H9 (cell line): ENCODE data around the gene RAB40C. TPM values are rescaled to one million over a fixed set of nuclear protein-coding genes. Genes with fewer than 3 reads are reported as not detected.

ENCODE experiments used
- DNase-seq: peaks from one replicate; pipeline ENCODE4 v3.0.0-alpha.2; 2017
- H2AFZ ChIP-seq: one replicate; pipeline ENCODE4 v1.6.1; 2013; ENCODE audit warnings: mild to moderate bottlenecking, low read length, control low read depth, moderate library complexity
- H2AK5ac ChIP-seq: 2 replicates; pipeline ENCODE4 v1.6.1; 2013; ENCODE audit warnings: low read length, control low read depth, mixed read lengths; ENCODE audit not compliant: insufficient read length
- H2BK120ac ChIP-seq: one replicate; pipeline ENCODE4 v1.6.1; 2013; ENCODE audit warnings: low read depth, mild to moderate bottlenecking, low read length, control low read depth, inconsistent platforms; ENCODE audit not compliant: poor library complexity, severe bottlenecking
- H2BK12ac ChIP-seq: 2 replicates; pipeline ENCODE4 v1.6.1; 2013; ENCODE audit warnings: low read length, control low read depth, mixed read lengths, low read depth; ENCODE audit not compliant: insufficient read length
- H2BK15ac ChIP-seq: 2 replicates; pipeline ENCODE4 v1.6.1; 2013; ENCODE audit warnings: low read depth, low read length, control low read depth
- H2BK20ac ChIP-seq: one replicate; pipeline ENCODE4 v1.6.1; 2013; ENCODE audit warnings: low read depth, mild to moderate bottlenecking, low read length, control low read depth, inconsistent platforms; ENCODE audit not compliant: poor library complexity, severe bottlenecking
- H2BK5ac ChIP-seq: 2 replicates; pipeline ENCODE4 v1.6.1; 2013; ENCODE audit warnings: low read length, control low read depth, mixed read lengths; ENCODE audit not compliant: insufficient read length
- H3K14ac ChIP-seq: 2 replicates; pipeline ENCODE4 v1.6.1; 2013; ENCODE audit warnings: low read length, control low read depth; ENCODE audit not compliant: insufficient read depth
- H3K18ac ChIP-seq: 2 replicates; pipeline ENCODE4 v1.6.1; 2013; ENCODE audit warnings: low read depth, mild to moderate bottlenecking, mixed read lengths, low read length, control low read depth; ENCODE audit not compliant: insufficient read length
- H3K23ac ChIP-seq: 2 replicates; pipeline ENCODE4 v1.6.1; 2013; ENCODE audit warnings: low read length, control low read depth, mixed read lengths, low read depth; ENCODE audit not compliant: insufficient read length
- H3K23me2 ChIP-seq: 2 replicates; pipeline ENCODE4 v1.6.1; 2013; ENCODE audit warnings: low read depth, mild to moderate bottlenecking, mixed read lengths, low read length, control low read depth; ENCODE audit not compliant: insufficient read length, poor library complexity, severe bottlenecking
- H3K27ac ChIP-seq: 2 replicates; pipeline ENCODE4 v1.5.1; 2013; ENCODE audit warnings: low read length, control low read depth, mixed read lengths, low read depth; ENCODE audit not compliant: insufficient read length
- H3K27me3 ChIP-seq: 2 replicates; pipeline ENCODE4 v1.6.1; 2013; ENCODE audit warnings: low read length, control low read depth, inconsistent platforms; ENCODE audit not compliant: insufficient read depth
- H3K4ac ChIP-seq: 2 replicates; pipeline ENCODE4 v1.6.1; 2013; ENCODE audit warnings: low read depth, mild to moderate bottlenecking, control low read depth, inconsistent platforms, low read length, moderate library complexity
- H3K4me1 ChIP-seq: 2 replicates; pipeline ENCODE4 v1.6.1; 2013; ENCODE audit warnings: low read length, control low read depth, inconsistent platforms; ENCODE audit not compliant: insufficient read depth
- H3K4me2 ChIP-seq: 2 replicates; pipeline ENCODE4 v1.6.1; 2013; ENCODE audit warnings: low read length, control low read depth, mixed read lengths; ENCODE audit not compliant: insufficient read length, insufficient read depth
- H3K56ac ChIP-seq: 2 replicates; pipeline ENCODE4 v1.6.1; 2013; ENCODE audit warnings: low read depth, mild to moderate bottlenecking, mixed read lengths, low read length, control low read depth; ENCODE audit not compliant: insufficient read length
- H3K79me1 ChIP-seq: 2 replicates; pipeline ENCODE4 v1.6.1; 2013; ENCODE audit warnings: low read depth, mild to moderate bottlenecking, moderate library complexity, low read length, control low read depth, inconsistent platforms; ENCODE audit not compliant: insufficient read depth, poor library complexity, severe bottlenecking
- H3K79me2 ChIP-seq: 2 replicates; pipeline ENCODE4 v1.6.1; 2013; ENCODE audit warnings: low read length, control low read depth, inconsistent platforms; ENCODE audit not compliant: insufficient read depth
- H3K9ac ChIP-seq: 2 replicates; pipeline ENCODE4 v1.6.1; 2013; ENCODE audit warnings: low read length, control low read depth, mixed read lengths; ENCODE audit not compliant: insufficient read length; ENCODE audit errors: extremely low read depth
- H3K9me3 ChIP-seq: one replicate; pipeline ENCODE4 v1.6.1; 2013; ENCODE audit warnings: low read depth, low read length, inconsistent platforms; ENCODE audit not compliant: control insufficient read depth
- H3T11ph ChIP-seq: one replicate; pipeline ENCODE4 v1.6.1; 2013; ENCODE audit warnings: mild to moderate bottlenecking, low read length, control low read depth, inconsistent platforms
- H4K20me1 ChIP-seq: one replicate; pipeline ENCODE4 v1.6.1; 2013; ENCODE audit not compliant: control insufficient read depth, insufficient read length, insufficient read depth
- H4K5ac ChIP-seq: 2 replicates; pipeline ENCODE4 v1.6.1; 2013; ENCODE audit warnings: low read depth, mild to moderate bottlenecking, mixed read lengths, low read length, control low read depth; ENCODE audit not compliant: insufficient read length
- H4K8ac ChIP-seq: replicated peaks from 2 replicates; pipeline ENCODE4 v1.6.1; 2013; ENCODE audit warnings: low read length, control low read depth, mixed read lengths, low read depth; ENCODE audit not compliant: insufficient read length
- H4K91ac ChIP-seq: 2 replicates; pipeline ENCODE4 v1.6.1; 2013; ENCODE audit warnings: low read depth, mild to moderate bottlenecking, moderate library complexity, mixed read lengths, low read length, control low read depth; ENCODE audit not compliant: insufficient read length
- H3K27ac Mint-ChIP-seq, 3 experiments: 2 replicates in 2 of 3; 3 replicates in 1 of 3; pipeline ENCODE4 v1.8.0; 2020 to 2021; ENCODE audit warnings: mixed read lengths in 3 of 3, mild to moderate bottlenecking in 1 of 3, moderate library complexity in 1 of 3
- H3K27me3 Mint-ChIP-seq: 2 replicates; pipeline ENCODE4 v1.8.0; 2021; ENCODE audit warnings: low read depth, mild to moderate bottlenecking, moderate library complexity, mixed read lengths
- H3K36me3 Mint-ChIP-seq, 3 experiments: 2 replicates in 2 of 3; 3 replicates in 1 of 3; pipeline ENCODE4 v1.8.0; 2020 to 2021; ENCODE audit warnings: low read depth in 3 of 3, mixed read lengths in 3 of 3; ENCODE audit not compliant: insufficient read depth in 1 of 3
- H3K4me1 Mint-ChIP-seq, 2 experiments: 2 replicates each; pipeline ENCODE4 v1.8.0; 2020; ENCODE audit warnings: mixed read lengths in 2 of 2
- H3K4me3 Mint-ChIP-seq, 2 experiments: 2 replicates in 1 of 2; 3 replicates in 1 of 2; pipeline ENCODE4 v1.8.0; 2020 to 2021; ENCODE audit warnings: mild to moderate bottlenecking in 2 of 2, mixed read lengths in 2 of 2, moderate library complexity in 1 of 2
- H3K9me3 Mint-ChIP-seq, 2 experiments: 2 replicates in 1 of 2; 3 replicates in 1 of 2; pipeline ENCODE4 v1.8.0; 2020; ENCODE audit warnings: mild to moderate bottlenecking in 2 of 2, mixed read lengths in 2 of 2, moderate library complexity in 1 of 2
- CTCF ChIP-seq: fragments of 200-600 bp; sonication (generic); conservative IDR thresholded peaks from 3 replicates; pipeline ENCODE4 v1.8.0; 2021; ENCODE audit warnings: antibody characterized with exemption, mild to moderate bottlenecking
- whole genome bisulfite sequencing: extraction: QIAGEN DNeasy Blood & Tissue Kit; methylation state at CpG from one replicate; pipeline ENCODE4 v1.1.7; 2013; ENCODE audit warnings: missing lambda C conversion rate, low lambda C conversion rate, mixed read lengths; ENCODE audit not compliant: insufficient read length; ENCODE audit errors: extremely low coverage; 5-methylcytosine and 5-hydroxymethylcytosine counted together
- total RNA-seq: library from RNA; stranded (reverse); gene quantifications from 2 replicates; pipeline ENCODE4 v1.2.1, GENCODE V29; 2021

RAB40C gene
- total RNA-seq, 1 experiment from 2014 or later = 19.1 TPM

- H2BK12ac ChIP-seq = no peak overlapping the region
- peaks cover 12 to 18% (median 13%) of the 10 kb centered on the region in 3 experiments for H3K36me3 Mint-ChIP-seq
- no peak overlapping the region for H2BK20ac ChIP-seq
- peaks cover 16 to 18% of the 10 kb centered on the region in 2 experiments for H3K9me3 Mint-ChIP-seq
- H3K9me3 ChIP-seq = no peaks in the 10 kb centered on the region
- H3K27me3 ChIP-seq = no peaks in the 10 kb centered on the region
- no CpG with 5 or more reads among the region's 22 CpGs for WGBS
- no peak overlapping the region for H3K27ac ChIP-seq
- no peak overlapping the region for H3K4me3 Mint-ChIP-seq
- H2BK120ac ChIP-seq = no peak overlapping the region
- no peak overlapping the region for H3K18ac ChIP-seq
- no peak overlapping the region for H3K56ac ChIP-seq
- no peak overlapping the region for H3K9ac ChIP-seq
- no peak overlapping the region for H2BK5ac ChIP-seq
- no peaks in the 10 kb centered on the region for H4K20me1 ChIP-seq
- no peak overlapping the region for H3T11ph ChIP-seq
- no peaks in the 10 kb centered on the region for H3K4me1 ChIP-seq
- H3K4me2 ChIP-seq = no peak overlapping the region
- H3K4me1 Mint-ChIP-seq = peaks cover 11 to 13% of the 10 kb centered on the region in 2 experiments
- H3K14ac ChIP-seq = no peak overlapping the region
- H3K4ac ChIP-seq = no peak overlapping the region
- H3K79me2 ChIP-seq = no peaks in the 10 kb centered on the region
- peaks cover 2% of the 10 kb centered on the region for H3K79me1 ChIP-seq
- no peak overlapping the region for H3K23ac ChIP-seq
- DNase-seq = no peak
- no peak overlapping the region for H4K5ac ChIP-seq
- 0 out of 2 replicates have a peak overlapping the region, but pooled peaks have one; percentile 29 for H2BK15ac ChIP-seq
- no peak for TF ChIP-seq CTCF
- no peak overlapping the region for H4K8ac ChIP-seq
- H4K91ac ChIP-seq = no peak overlapping the region
- H2AFZ ChIP-seq = no peak overlapping the region
- H3K23me2 ChIP-seq = no peaks in the 10 kb centered on the region
- H2AK5ac ChIP-seq = no peak overlapping the region
- H3K27me3 Mint-ChIP-seq = peaks cover 12% of the 10 kb centered on the region
- H3K27ac Mint-ChIP-seq = peak overlapping the region in 1 of 3 experiments; percentile 47; a peak in 1 of 7 replicates
Observed at GRCh38 chr16:606656-607307, 16.9 kb downstream of the RAB40C start.
